ENCODE results near the gene CC2D1A.
A peak's percentile ranks its signal among the peaks of the same experiment; 100 is the strongest.

CC2D1A gene

DNA sequence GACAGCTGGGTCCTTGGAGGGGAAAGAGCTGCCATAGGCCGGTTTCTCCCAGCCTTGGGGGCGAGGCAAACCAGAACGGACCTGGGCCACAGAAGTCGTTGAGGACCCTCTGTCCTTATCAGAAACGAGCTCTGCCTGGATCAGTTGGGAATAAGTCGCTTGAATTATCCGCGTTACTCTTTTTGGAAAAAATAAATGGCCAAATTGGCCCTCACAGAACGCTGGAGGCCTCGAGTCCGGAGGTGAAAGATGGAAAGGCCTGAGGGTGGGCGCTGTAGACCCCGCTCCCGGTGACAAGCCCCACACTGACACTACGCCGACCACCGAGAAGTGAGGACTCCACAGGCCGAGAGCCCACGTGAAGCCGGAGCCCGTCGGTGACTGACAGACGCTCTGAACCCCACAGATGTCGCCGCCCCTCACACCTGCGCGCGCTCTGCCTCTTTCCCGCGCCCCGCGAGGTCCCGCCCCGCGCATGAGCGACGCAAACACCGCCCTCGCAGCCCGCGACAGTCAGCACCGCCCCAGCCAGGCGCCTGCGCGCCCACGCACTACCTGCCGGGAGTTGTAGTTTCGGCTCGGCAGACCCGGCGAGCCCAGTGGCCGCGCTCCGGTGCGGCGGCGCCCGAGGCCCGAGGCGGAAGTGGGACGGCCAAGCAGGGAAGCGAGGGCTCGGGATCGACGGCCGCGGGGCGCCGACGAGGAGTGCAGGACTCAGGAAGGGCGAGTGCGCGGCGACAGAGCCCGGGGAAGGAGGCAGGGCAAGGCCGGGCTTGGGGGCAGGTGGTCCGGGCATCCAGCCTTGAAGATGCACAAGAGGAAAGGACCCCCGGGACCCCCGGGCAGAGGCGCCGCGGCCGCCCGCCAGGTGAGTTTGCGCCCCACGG is at the start of gene CC2D1A, which contains the start of gene BRME1:
Gene CC2D1A (plus strand): TSS at position 568 of the 887 bp plus-strand sequence. CDS start 241 bp downstream, at position 809.
Gene BRME1 (minus strand): TSS at position 484 of the 887 bp plus-strand sequence. CDS start 1,225 bp downstream, outside the sequence.
- DNase-seq (ENCODE audit: low read depth in 2 of 2): peak; percentile 91 to 94

DNA sequence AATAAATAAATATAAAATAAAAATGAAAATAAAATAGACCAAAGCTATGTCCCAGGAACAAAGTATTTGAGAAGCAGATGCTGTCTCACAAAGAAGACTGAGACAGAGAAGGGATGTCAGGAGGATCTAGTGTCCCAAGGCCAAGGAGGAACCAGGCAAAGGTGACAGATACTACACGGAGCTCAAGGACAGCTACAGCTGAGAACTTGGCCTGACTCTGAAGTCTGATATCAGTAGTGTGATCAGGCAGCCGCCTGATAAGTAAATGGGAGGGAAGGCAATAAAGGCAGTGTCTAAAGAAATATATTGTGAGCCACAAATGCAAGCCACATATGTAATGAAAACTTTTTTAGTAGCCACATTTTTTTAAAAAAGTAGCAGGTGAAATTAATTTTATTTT is 49.5 kb upstream of the CC2D1A start:
- DNase-seq (ENCODE audit: low read depth in 2 of 2): no peak

DNA sequence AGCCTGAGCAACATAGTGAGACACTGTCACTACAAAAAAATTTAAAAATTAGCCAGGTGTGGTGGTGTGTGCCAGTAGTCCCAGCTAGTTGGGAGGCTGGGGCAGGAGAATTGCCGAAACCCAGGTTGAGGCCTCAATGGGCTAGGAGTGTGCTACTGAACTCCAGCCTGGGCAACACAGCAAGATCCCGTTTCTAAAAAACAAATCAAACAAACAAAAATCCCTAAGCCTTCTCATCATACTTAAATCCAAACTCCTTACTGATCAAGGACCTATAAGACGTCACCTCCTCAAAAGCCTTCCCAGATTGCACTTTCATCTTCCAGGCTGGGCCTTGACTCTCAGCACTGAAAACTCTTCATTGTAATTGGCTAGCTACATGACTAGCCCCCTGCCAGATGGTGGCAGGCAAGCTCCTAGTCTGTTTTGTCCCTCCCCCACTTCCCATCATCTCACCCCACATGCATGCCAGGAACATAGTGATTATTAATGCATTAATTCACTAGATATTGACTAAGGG is 46.6 kb upstream of the CC2D1A start:
- no peak for DNase-seq (ENCODE audit: low read depth in 2 of 2)

DNA sequence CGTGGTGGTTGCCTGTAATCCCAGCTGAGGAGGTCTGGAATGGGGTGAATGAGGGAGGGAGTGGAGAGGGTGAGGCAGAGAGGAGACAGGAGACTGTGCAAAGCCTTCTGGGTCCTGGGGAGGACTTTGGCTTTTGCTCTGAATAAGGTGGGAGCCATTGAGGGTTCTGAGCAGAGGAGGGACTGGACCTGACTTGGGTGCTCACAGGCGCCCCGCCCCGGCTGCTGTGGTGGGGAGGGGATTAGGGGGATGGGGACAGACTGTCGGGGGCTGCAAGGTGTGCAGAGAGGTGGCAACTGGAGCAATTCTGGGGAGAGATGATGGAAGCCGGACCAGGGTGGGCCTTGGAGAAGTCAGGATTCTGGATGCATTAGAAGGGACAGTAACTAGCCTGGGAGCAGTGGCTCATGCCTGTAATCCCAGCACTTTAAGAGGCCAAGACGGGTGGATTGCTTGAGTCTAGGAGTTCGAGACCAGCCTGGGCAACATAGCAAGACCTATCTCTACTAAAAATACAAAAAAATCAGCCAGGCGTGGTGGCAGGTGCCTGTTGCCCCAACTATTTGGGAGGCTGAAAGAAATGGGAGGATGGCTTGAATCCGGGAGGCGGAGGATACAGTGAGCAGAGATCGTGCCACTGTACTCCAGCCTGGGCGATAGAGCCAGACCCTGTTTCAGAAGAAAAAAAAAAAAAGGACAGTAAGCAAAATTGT is 45.2 kb upstream of the CC2D1A start:
- DNase-seq (ENCODE audit: low read depth in 2 of 2): no peak

DNA sequence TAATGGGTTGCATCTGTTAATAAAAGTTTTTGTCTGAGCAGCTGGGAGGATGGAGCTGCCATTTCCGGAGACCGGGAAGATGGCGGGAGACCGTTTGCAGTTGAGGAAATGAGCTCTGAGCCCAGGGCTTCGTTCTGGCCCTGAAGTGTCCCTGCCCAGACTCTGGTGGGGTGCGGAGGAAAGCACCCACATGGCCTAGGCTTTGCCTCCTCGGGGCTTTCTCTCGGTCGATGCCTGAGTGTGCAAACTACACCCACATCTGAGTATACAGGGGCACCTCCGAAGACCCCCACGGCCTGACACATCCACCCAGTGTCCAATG is 44.6 kb upstream of the CC2D1A start:
- DNase-seq (ENCODE audit: low read depth in 2 of 2): no peak

DNA sequence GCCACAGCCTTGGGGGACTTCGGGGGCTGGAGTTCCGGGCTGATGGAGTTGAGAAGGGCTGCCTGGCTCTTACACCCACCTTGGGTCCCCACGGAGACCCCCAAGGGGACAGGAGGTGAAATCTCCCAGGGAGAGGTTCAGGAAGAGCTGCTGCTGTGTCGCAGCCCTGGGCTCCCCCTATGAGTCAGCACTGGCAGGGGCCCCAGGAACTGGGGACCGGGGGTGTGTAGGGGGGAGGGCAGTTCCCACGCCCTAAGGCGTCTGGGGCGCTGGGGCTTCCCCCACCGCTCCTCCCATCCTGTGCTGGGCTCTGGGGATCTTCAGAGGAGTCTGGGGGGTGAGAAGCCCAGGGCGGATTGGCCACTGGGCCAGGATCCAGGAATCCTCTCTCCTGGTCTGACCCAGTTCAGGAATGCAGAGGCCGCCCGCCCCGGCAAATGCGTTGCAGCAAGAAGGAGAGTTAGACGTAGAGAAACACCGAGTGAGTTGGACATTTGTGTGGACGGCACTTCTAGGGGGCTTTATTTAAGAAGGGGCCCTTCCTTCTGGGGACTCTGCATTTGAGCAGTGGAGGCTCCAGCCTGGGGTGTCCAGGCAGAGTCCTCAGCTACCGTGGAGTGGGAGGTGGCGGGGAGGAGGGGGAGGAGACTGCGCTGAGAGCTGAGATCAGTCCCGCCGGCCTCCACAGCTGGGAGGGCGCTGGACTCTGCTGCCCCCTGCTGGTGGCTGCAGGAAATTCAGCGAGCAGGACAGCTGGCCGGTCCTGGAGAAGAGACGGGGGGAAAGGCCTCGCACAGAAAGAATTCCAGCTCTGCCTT is 44.1 kb upstream of the CC2D1A start:
- peak; percentile 79 to 86 for DNase-seq (ENCODE audit: low read depth in 2 of 2)

DNA sequence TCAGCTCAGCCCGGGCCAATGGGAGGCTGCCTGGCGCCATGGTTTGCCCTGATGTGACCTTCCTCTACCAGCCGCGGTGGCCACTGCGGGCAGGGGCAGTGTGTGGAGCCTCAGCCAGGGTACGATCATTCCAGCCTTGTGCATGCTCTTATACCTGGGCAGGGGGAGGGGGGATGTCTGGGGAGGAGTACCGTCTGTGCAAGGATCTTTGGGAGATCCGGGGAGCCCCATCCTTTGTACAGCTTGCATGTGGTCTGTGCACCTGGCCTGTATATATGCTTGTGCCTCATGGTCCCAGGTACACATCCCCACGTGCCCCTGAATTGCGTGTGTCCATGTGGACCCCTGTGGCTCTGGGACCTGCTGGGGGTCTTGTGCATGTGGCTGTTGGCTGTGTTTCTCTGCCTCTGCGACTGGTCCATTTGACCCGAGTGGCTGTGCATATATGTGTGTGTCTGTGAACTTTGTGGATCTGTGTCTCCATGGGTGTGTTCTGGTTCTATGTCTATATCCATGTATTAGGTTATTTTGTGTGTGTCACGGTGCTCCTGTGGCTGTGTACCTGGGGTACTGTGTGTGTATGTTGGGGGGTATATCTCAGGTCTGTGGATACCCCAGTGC is 41.8 kb upstream of the CC2D1A start:
- DNase-seq (ENCODE audit: low read depth in 2 of 2): no peak

DNA sequence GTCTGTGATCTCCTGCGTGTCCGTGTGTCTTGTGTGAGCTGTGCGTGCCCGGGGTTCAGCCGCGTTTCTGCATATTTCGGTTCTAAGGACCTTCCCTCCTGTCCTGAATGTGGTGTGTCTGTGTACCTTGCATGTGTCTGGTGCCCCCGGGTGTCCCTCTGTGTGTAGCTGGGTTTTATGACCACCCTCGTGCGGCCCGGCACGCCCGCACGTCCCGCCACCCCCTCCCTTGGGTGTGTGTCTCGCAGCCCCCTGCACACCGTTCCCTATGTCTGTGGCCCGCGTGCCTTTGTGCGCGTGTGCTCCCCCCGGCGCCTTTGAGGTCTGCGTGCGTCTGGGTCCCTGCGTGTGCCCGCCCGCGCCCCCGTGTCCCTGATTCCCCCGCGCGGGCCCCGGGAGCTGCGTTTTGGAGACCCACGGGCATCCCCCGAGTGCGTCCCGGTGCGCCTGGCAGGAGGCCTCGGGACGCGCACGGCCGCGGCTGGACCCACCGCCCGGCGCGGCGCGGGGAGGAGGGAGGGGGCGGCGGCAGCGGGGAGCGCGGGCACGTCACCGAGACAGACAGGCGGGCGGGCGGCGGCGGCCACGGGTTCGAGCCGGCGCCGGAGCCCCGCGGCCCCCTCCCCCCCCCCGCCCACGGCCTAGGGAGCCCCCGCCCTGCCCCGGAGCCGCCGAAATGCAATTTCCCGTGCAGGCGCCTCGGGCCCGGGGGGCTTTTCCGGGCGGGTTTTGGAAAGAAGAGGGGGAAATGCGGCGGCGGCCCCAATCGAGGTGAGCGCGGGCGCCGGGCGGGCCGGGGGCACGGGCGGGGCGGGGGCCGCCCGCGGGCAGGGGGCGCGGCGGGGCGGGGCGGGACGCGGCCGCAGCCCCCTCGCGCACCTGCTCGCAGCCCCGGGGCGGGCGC is 41.1 kb upstream of the CC2D1A start:
- DNase-seq (ENCODE audit: low read depth in 2 of 2): no peak

DNA sequence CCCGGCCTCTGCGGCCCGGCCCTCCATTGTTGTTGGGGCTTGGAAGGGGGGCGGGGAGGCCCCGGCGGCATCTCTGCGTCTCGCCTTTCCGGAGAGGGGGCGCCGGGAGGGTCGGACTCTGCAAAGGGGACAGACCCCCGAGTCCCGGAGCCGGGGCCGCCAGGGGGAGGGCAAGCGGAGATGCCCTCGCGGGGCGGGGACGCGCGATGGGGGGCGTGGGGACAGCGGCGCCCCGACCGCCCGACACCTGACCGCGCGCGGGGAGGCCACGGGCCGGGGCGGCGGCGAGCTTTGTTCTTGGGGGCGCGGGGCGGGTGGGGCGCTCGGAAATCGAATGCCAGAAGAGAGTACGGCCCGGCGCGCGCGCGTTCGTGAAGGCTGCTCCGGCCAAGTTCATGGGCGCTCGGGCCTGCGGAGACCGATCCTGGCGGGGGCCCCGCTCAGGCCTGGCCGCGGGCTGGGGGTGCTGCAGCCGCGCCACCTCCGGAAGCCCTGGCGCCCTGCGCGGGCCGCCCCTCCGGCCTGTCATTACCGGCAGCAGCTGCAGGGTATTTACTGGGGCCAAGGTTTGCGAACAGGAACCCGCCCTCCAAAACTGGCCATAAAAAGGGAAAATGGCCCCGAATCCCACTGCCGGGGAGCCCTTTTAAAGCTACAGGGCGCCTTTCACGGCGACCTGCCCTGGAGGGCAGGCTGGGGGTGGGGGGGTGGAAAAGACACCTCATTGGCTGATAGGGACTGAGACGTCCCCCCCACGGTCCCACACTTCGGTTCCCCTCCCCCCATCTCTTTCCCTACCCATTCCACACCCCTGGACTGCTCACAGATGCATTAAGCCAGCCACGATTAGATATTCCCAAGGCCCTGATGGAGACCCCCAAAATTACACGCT is 40.2 kb upstream of the CC2D1A start:
- no peak for DNase-seq (ENCODE audit: low read depth in 2 of 2)

DNA sequence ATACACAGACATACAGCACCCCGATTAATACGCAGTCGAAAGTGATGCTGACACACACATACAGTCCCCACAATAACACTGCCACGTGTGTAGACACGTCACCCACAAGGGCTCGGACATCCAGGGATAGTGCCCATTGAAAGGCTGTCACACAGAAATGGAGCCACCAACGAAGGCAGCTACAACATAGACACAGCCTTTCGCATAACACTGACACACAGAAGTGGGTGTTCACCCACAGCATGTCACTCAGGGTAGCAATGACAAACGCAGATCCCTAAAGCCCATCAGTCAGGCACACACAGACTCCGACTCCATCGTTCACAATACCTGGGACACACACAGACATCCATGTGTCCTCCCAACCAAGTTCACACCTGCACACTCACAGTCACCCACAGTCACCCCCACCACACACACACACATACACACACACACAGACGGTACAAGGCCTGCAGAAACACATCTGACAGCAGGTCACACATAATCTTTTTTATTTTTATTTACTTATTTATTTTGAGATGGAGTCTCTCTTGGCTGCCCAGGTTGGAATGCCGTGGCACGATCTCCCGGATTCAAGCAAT is 39.4 kb upstream of the CC2D1A start:
- DNase-seq (ENCODE audit: low read depth in 2 of 2): no peak

DNA sequence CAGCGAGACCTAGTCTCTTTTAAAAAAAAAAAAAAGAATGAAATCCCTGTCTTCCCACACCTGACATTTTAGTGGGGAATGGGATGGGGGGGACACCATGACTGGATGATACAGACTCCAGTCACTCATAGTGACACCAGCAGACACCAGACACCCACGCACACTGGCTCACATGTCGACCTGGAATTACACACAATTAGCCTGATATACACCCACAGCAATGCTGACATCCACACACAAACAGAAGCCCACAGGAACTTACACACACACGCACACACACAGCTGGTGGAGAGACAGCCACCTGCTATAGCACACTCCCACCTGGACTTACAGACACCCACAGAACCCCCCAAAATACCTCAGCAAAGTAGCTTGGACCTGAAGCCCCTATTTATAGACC is 37.3 kb upstream of the CC2D1A start:
- DNase-seq (ENCODE audit: low read depth in 2 of 2): no peak

DNA sequence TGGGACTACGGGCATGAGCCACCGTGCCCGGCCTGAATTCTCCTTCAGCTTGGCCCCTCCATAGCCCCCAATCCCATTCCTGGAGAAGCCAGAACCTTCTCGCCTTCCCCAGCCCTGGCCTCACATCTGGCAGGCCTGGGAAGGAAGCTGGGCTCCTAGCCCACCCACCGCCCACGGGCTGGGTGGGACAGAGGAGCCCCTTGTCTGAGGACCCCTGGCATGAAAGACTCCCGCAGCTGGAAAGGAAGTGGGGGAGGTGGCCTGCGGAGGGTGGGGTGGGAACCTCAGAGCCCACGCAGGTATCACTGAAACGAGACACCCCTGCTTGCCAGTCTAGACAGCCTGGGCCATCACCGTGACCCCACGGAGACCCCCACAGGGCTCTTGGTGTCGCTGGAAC is 36.7 kb upstream of the CC2D1A start:
- DNase-seq (ENCODE audit: low read depth in 2 of 2): no peak

DNA sequence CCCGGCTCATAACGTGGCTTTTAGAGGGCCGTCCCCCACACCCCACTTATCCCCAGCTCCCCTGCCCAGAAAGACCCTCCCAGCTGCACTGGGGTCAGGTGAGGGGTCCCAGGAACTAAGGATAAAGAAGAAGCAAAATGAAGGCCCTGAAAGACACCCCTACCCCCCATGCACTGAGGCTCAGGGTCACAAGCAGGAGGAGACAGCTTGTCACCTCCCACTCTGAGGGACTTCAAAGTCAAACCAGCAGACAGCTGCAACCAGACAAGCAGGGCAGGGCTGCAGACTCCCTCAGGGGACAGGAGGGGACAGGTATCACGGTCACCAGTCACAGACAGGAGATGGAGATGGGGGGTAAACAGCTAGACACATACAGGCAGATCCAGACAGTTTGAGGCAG is 35.1 kb upstream of the CC2D1A start:
- no peak for DNase-seq (ENCODE audit: low read depth in 2 of 2)

DNA sequence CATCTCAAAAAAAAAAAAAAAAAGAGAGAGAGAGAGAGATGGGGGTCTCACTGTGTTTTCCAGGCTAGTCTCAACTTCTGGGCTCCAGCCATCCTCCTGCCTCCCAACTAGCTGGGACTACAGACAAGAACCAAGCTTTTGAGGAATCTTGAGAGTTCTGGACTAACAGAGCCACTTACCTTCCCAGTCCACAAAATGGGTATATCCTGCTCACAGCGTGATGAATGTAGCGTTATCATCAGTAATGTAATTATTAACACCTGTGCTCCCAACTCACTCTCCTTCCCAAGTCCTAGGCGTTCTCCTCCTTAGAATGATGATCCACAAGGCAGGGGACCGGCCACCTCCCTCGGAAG is 33.7 kb upstream of the CC2D1A start:
- DNase-seq (ENCODE audit: low read depth in 2 of 2): no peak

DNA sequence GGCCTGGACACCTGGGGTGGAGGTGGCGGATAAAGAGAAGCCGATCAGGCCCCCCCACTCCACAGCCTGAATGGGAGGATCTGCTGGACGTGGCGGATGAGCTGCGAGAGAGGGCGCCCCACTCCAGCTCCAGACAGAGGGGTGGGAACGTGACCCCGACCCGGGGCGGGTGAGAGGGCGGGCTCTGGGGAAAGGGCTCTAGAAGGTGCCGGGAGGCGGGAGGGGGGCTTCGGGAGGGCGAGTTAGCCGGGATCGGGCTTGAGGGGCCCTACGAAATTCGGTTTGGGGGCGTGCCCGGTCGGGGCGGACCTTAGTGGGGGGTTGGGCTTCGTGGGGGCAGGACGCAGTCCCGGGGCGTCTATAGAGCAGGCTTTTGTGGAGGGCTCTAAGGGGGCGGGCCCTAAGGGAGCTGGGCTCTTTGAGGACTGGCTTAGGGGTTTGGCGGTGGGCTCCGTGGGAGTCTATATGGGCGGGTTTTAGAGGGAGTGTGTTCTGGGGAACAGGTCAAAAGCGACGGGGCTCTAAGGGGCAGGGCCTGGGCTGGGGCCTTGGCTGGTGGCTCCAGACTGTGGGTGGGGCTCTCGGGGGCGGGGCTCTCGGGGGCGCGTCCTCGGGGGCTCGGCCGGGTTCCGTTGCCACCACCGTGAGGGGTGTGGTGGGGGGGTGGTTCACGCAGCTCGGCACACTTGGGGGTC is 33.2 kb upstream of the CC2D1A start:
- no peak for DNase-seq (ENCODE audit: low read depth in 2 of 2)

DNA sequence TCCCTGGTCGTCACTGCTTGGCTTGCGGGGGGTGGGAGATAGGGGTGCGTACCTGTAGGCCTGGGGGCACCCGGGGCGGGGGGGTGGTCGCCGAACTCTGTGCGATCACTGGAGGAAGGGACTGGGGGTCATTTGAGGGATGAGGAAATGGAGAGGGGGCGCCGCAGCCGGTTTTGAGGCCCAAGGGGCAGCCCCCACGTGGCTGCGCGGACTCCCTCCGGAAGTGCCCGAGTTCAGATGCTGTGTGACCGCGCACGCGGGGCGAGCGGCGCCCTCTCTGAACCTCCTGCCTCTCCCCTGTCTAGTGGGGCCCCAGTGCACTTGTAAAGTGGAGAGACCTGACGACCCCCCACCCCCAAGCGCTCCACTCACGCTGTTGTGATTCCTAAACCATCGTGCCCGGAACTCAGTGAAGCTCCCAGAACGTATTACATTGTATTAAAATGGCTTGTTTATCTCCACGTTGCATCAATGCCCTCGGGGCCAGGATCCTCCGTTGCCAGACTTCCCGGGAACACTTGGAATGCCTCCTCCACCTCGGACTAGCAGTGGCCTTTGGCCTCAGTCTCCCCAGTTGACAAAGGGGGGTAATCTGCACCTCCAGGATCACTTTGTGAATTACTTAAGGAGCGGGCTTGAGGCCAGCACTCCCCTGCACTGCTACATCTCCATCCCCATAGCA is 32.0 kb upstream of the CC2D1A start:
- no peak for DNase-seq (ENCODE audit: low read depth in 2 of 2)

DNA sequence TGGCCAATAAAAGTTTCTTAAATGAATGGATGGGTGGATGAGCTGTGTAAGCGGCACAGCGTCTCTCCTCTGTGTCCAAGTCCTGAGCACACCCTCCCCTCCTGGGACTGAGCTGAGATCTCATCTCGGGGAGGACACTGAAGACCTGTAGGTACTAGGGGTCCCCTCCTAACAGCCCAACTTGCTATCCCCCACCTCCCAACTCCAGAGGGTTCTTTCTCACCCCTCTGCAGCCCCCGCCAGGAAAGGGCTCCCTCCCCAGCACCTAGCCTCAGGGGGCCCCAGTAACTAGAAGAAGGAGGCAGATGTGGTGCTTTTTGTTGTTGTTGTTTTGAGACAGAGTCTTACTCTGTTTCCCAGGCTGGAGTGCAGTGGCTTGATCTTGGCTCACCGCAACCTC is 30.2 kb upstream of the CC2D1A start:
- DNase-seq (ENCODE audit: low read depth in 2 of 2): no peak

DNA sequence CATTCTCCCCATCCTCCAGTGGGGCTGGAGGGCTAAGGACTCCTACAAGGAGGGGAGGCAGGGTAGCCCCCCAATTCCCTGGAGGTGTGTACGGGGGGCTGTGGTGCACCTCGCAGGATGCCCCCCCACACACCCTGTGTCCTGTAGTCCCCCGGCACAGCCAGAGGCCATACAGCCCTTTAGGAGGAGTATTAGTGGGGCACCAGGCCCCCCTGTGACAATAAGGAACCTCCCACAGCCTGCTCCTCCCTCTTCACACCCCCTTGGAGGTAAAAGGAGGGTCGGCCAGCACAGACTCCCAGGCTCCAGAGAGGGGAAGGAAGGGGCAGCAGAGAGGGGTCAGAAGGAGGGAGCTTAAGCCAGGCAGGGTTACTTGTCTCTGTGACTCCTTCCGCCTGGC is 29.2 kb upstream of the CC2D1A start, which contains the start of gene NANOS3:
Gene NANOS3 (plus strand): TSS at position 301 of the 400 bp plus-strand sequence. CDS start 115 bp downstream, outside the sequence.
- DNase-seq (ENCODE audit: low read depth in 2 of 2): no peak
